Neural progenitor cell (in vitro differentiated cells): ENCODE data around the gene PRKAG1. TPM values are rescaled to one million over a fixed set of nuclear protein-coding genes. Genes with fewer than 3 reads are reported as not detected.

Source experiments
- DNase-seq: peaks from one replicate; pipeline ENCODE4 v3.0.0-alpha.2; 2016; ENCODE audit warnings: low spot score
- H2AFZ ChIP-seq: fragments of 200-600 bp; sonication (generic); replicated peaks from 2 replicates; pipeline ENCODE4 v1.6.1; 2016; ENCODE audit warnings: antibody characterized with exemption
- H3F3A ChIP-seq: fragments of 200-600 bp; sonication (generic); 2 replicates; pipeline ENCODE4 v1.6.1; 2016; ENCODE audit warnings: antibody characterized with exemption, low read depth
- H3K27ac ChIP-seq: fragments of 200-600 bp; sonication (generic); 2 replicates; pipeline ENCODE4 v1.5.1; 2016; ENCODE audit warnings: mild to moderate bottlenecking
- H3K27me3 ChIP-seq: fragments of 200-600 bp; sonication (generic); 2 replicates; pipeline ENCODE4 v1.6.1; 2016; ENCODE audit warnings: mild to moderate bottlenecking, moderate library complexity
- H3K36me3 ChIP-seq: fragments of 200-600 bp; sonication (generic); 2 replicates; pipeline ENCODE4 v1.5.1; 2016
- H3K4me1 ChIP-seq: fragments of 200-600 bp; sonication (generic); 2 replicates; pipeline ENCODE4 v1.6.1; 2016; ENCODE audit warnings: mixed run types
- H3K4me2 ChIP-seq: fragments of 200-600 bp; sonication (generic); 2 replicates; pipeline ENCODE4 v1.6.1; 2016
- H3K4me3 ChIP-seq: fragments of 200-600 bp; sonication (generic); 2 replicates; pipeline ENCODE4 v1.5.1; 2016
- H3K79me2 ChIP-seq: fragments of 200-600 bp; sonication (generic); 2 replicates; pipeline ENCODE4 v1.6.1; 2016; ENCODE audit warnings: low read depth
- H3K9ac ChIP-seq: fragments of 200-600 bp; sonication (generic); 2 replicates; pipeline ENCODE4 v1.6.1; 2016
- H3K9me3 ChIP-seq: fragments of 200-600 bp; sonication (generic); 2 replicates; pipeline ENCODE4 v1.5.1; 2016; ENCODE audit warnings: low read depth
- H4K20me1 ChIP-seq: fragments of 200-600 bp; sonication (generic); 2 replicates; pipeline ENCODE4 v1.6.1; 2016; ENCODE audit warnings: low read depth
- H3K27ac Mint-ChIP-seq: 3 replicates; pipeline ENCODE4 v1.8.0; 2021; ENCODE audit warnings: mixed read lengths
- H3K27me3 Mint-ChIP-seq: 2 replicates; pipeline ENCODE4 v1.8.0; 2022; ENCODE audit warnings: low read depth, mild to moderate bottlenecking, inconsistent platforms, moderate library complexity, mixed read lengths; ENCODE audit not compliant: insufficient read depth
- H3K36me3 Mint-ChIP-seq: 3 replicates; pipeline ENCODE4 v1.8.0; 2021; ENCODE audit warnings: mixed read lengths
- H3K4me1 Mint-ChIP-seq: 3 replicates; pipeline ENCODE4 v1.8.0; 2021; ENCODE audit warnings: mixed read lengths
- H3K4me3 Mint-ChIP-seq: 3 replicates; pipeline ENCODE4 v1.8.0; 2021; ENCODE audit warnings: mild to moderate bottlenecking, moderate library complexity, mixed read lengths
- H3K9me3 Mint-ChIP-seq: 3 replicates; pipeline ENCODE4 v1.8.0; 2020; ENCODE audit warnings: mixed read lengths
- CTCF ChIP-seq: fragments of 200-600 bp; sonication (generic); IDR thresholded peaks from 2 replicates; pipeline ENCODE4 v1.5.1; 2017; ENCODE audit warnings: antibody characterized with exemption, mild to moderate bottlenecking
- EZH2 ChIP-seq: fragments of 200-600 bp; sonication (generic); IDR thresholded peaks from 2 replicates; pipeline ENCODE4 v1.6.1; 2017; ENCODE audit warnings: antibody characterized with exemption, mild to moderate bottlenecking, moderate library complexity
- EZH2phosphoT487 ChIP-seq: fragments of 200-600 bp; sonication (generic); IDR thresholded peaks from 2 replicates; pipeline ENCODE4 v1.6.1; 2017; ENCODE audit warnings: antibody characterized with exemption
- total RNA-seq: library from RNA; depleted of rRNA; stranded (reverse); fragments of >200 nt; gene quantifications from 2 replicates; pipeline ENCODE4 v1.2.3, GENCODE V29; 2015; ENCODE audit warnings: low replicate concordance

PRKAG1 gene
- total RNA-seq, 1 donor from 2014 or later = 41.8 TPM

- H3K4me1 Mint-ChIP-seq = no peaks in the 10 kb centered on the region
- no peaks in the 10 kb centered on the region for H3K79me2 ChIP-seq
- H2AFZ ChIP-seq = no peak overlapping the region
- H3K36me3 ChIP-seq = no peaks in the 10 kb centered on the region
- H3K36me3 Mint-ChIP-seq = peaks cover 46% of the 10 kb centered on the region
- no peak overlapping the region for H3K9ac ChIP-seq
- H3K4me3 Mint-ChIP-seq = no peak overlapping the region
- no peak overlapping the region for H3K4me2 ChIP-seq
- no peak overlapping the region for H3K27ac ChIP-seq
- TF ChIP-seq EZH2 (no peak), CTCF (no peak), EZH2phosphoT487 (no peak)
- DNase-seq = no peak
- no peaks in the 10 kb centered on the region for H3K27me3 ChIP-seq
- peaks cover 10% of the 10 kb centered on the region for H3K27me3 Mint-ChIP-seq
- H3K9me3 ChIP-seq = no peaks in the 10 kb centered on the region
- no peak overlapping the region for H3K27ac Mint-ChIP-seq
- no peak overlapping the region for H3K4me3 ChIP-seq
- peaks cover 30% of the 10 kb centered on the region for H4K20me1 ChIP-seq
- H3K4me1 ChIP-seq = no peaks in the 10 kb centered on the region
- no peaks in the 10 kb centered on the region for H3F3A ChIP-seq
- H3K9me3 Mint-ChIP-seq = no peaks in the 10 kb centered on the region
Measured at GRCh38 chr12:49039421-49040363, 21.1 kb upstream of the PRKAG1 start.

- no peak overlapping the region for H3K27ac Mint-ChIP-seq
Measured at GRCh38 chr12:49038291-49038955, 19.8 kb upstream of the PRKAG1 start.

GRCh38 chr12:49037947-49038237 lies 19.3 kb upstream of the PRKAG1 start:
- no peaks in the 10 kb centered on the region for H3K36me3 ChIP-seq
- H4K20me1 ChIP-seq = peaks cover 20% of the 10 kb centered on the region

More at GRCh38 chr12:49038291-49038955, 19.8 kb upstream of the PRKAG1 start:
- Histone ChIP-seq H3K4me3 (no peak overlapping the region), H3K4me2 (no peak overlapping the region), H4K20me1 (peaks cover 21% of the 10 kb centered on the region), H2AFZ (no peak overlapping the region), H3K36me3 (no peaks in the 10 kb centered on the region), H3K4me1 (no peaks in the 10 kb centered on the region), H3K79me2 (no peaks in the 10 kb centered on the region), H3K27ac (no peak overlapping the region), H3F3A (no peaks in the 10 kb centered on the region), H3K9me3 (no peaks in the 10 kb centered on the region), H3K27me3 (no peaks in the 10 kb centered on the region), H3K9ac (no peak overlapping the region)
- Mint-ChIP-seq H3K9me3 (no peaks in the 10 kb centered on the region), H3K27me3 (peaks cover 6% of the 10 kb centered on the region), H3K4me3 (no peak overlapping the region), H3K36me3 (peaks cover 38% of the 10 kb centered on the region), H3K4me1 (no peaks in the 10 kb centered on the region)
- TF ChIP-seq EZH2phosphoT487 (no peak), CTCF (no peak), EZH2 (no peak)
- DNase-seq = no peak

More at GRCh38 chr12:49037947-49038237, 19.3 kb upstream of the PRKAG1 start:
- Histone ChIP-seq H3K27me3 (no peaks in the 10 kb centered on the region), H3K9me3 (no peaks in the 10 kb centered on the region), H3K4me2 (no peak overlapping the region), H3K4me1 (no peaks in the 10 kb centered on the region), H3K27ac (no peak overlapping the region), H3K79me2 (no peaks in the 10 kb centered on the region), H2AFZ (no peak overlapping the region), H3F3A (no peaks in the 10 kb centered on the region), H3K9ac (no peak overlapping the region), H3K4me3 (no peak overlapping the region)
- Mint-ChIP-seq H3K36me3 (peaks cover 33% of the 10 kb centered on the region), H3K4me1 (no peaks in the 10 kb centered on the region), H3K27me3 (peaks cover 6% of the 10 kb centered on the region), H3K9me3 (no peaks in the 10 kb centered on the region), H3K4me3 (no peak overlapping the region), H3K27ac (no peak overlapping the region)
- DNase-seq = no peak
- TF ChIP-seq CTCF = no peak
- TF ChIP-seq EZH2phosphoT487 = no peak
